NCI-H345 treated with DMSO at 0.1 percent for 48 hours (cell line): Measurements from ENCODE around the gene RBM33.

Experiments used
- DNase-seq: peaks from one replicate; lab custom pipeline; 2025; ENCODE audit not compliant: unreplicated experiment; lab: John Stamatoyannopoulos, UW

RBM33 gene

GRCh38 chr7:155744971-155745683 is 100.7 kb downstream of the RBM33 start:
- DNase-seq = no peak

GRCh38 chr7:155745737-155746136 is 101.3 kb downstream of the RBM33 start:
- no peak for DNase-seq

- DNase-seq = no peak
Observed at GRCh38 chr7:155746188-155746587, 101.7 kb downstream of the RBM33 start.

GRCh38 chr7:155747209-155747608 is 102.7 kb downstream of the RBM33 start:
- no peak for DNase-seq

GRCh38 chr7:155749578-155749977 is 105.1 kb downstream of the RBM33 start:
- DNase-seq = no peak

GRCh38 chr7:155750255-155751125 is 106.0 kb downstream of the RBM33 start:
- no peak for DNase-seq

- no peak for DNase-seq
Observed at GRCh38 chr7:155751409-155751808, 106.9 kb downstream of the RBM33 start.

GRCh38 chr7:155752756-155753445 is 108.4 kb downstream of the RBM33 start:
- DNase-seq = no peak

- DNase-seq = no peak
Observed at GRCh38 chr7:155753446-155753965, 109.0 kb downstream of the RBM33 start.

- DNase-seq = no peak
Observed at GRCh38 chr7:155754165-155754564, 109.7 kb downstream of the RBM33 start.

- no peak for DNase-seq
Observed at GRCh38 chr7:155755026-155755425, 110.6 kb downstream of the RBM33 start.

- no peak for DNase-seq
Observed at GRCh38 chr7:155756322-155756721, 111.9 kb downstream of the RBM33 start.

GRCh38 chr7:155758348-155758747 is 113.9 kb downstream of the RBM33 start:
- DNase-seq = no peak

GRCh38 chr7:155759740-155760430 is 115.4 kb downstream of the RBM33 start:
- DNase-seq = no peak

- no peak for DNase-seq
Observed at GRCh38 chr7:155761162-155761561, 116.7 kb downstream of the RBM33 start.

- no peak for DNase-seq
Observed at GRCh38 chr7:155762036-155762435, 117.6 kb downstream of the RBM33 start.

GRCh38 chr7:155762655-155763054 is 118.2 kb downstream of the RBM33 start:
- DNase-seq = no peak

GRCh38 chr7:155763122-155763521 is 118.7 kb downstream of the RBM33 start:
- DNase-seq = no peak

GRCh38 chr7:155763691-155764437 is 119.4 kb downstream of the RBM33 start:
- no peak for DNase-seq

GRCh38 chr7:155764438-155764793 is 120.0 kb downstream of the RBM33 start:
- DNase-seq = no peak
